GM18870 (cell line): ENCODE results near the gene DUSP16.
"Not testable (repeated sequence)": the region's sequence is repeated elsewhere in the genome, so short reads cannot be mapped to it uniquely, and the experiment has no call there.

Source experiments
- ATAC-seq: cut with Tn5 transposase; IDR thresholded peaks from one replicate; pipeline ENCODE4 v1.9.1; 2021; ENCODE audit warnings: moderate library complexity; ENCODE audit not compliant: unreplicated experiment

The DUSP16 gene

DNA sequence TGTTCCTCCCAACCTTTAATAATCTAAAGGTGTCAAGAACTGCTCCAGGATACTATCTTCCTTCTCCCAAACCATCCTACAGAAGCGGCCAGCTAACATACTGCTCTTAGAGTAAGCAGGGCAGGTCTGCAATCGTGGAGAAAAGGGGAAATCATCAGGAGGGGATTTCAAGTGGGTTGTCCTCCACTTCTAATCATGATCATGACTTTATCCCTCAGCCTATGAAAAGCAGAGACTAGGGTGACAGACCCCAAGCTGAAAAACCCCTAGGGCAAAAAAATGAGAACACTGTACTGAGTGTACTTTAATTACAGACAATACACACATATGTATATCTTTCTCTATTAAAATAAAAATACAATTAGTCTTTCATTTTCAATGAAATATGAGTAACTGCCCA, 13.9 kb downstream of the DUSP16 start:
- no peak for ATAC-seq

DNA sequence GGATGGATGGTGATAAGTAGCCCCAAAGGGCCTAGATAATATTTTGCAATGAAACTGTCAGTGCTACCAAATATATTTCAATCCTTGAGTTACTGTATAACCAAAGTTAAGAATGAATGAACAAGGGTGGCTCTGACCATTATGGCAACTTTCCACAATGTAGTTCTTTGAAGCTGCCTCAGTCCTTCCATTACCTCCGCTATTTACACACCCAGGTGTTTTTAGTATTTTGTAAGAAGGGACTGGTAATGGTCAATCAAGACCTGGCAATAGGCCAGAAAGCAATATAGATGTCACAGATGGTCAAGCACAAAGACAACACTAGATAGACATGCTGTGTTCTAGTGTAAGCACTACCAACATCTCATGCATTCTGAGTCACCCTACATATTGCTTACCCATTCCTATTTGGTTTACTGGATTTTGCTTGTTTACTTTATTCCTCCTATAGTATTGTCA, 16.3 kb downstream of the DUSP16 start:
- no peak for ATAC-seq

DNA sequence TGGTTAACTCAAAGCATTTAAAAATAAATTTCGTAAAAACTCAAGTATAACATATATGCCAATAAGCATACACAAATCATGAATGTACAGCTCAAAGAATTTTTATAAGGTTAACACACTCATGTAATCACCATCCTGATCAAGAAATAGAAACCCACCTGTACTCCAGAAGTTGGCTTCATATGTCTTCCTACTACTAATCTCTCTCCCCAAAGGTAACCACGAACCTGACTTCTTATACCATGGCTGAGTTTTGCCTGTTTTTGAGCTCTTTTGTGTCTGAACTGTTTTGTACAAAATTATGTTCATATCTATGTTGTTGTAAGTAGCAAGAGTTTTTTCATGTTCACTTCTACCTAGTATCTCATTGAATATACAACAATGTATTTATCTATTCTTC, 18.7 kb downstream of the DUSP16 start:
- ATAC-seq: no peak

DNA sequence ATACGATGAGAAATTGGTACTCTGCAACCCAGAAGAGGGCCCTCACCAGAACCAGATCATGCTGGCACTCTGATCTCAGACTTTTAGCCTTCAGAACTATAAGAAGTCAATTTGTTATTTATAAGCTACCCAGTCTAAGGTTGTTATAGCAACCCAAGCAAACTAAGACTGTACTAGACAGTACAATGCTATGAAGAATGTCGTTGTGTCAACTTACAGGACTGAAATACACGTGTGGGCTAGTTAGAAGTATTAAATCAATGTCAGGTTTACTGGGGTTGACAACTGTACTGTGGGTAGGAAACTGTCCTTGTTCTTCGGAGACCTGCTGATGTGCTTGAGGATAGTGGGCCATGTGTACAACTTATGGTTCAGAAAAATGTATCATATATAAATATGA, 19.7 kb downstream of the DUSP16 start:
- no peak for ATAC-seq

DNA sequence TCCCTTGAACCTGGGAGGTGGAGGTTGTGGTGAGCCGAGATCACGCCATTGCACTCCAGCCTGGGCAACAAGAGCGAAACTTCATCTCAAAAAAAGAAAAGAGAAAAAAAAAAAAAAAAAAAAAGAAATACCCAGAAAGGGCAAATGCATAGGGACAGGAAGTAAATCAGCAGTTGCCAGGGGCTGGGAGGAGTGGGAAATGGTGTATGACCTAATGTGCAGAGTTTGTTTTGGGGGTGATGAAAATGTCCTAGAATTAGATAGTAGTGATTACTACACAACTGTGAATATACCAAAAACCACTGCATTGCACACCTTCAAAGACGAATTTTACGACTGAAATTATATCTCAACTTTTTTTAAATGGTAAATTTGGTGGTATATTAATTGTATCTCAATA, 20.4 kb downstream of the DUSP16 start:
- no peak for ATAC-seq

DNA sequence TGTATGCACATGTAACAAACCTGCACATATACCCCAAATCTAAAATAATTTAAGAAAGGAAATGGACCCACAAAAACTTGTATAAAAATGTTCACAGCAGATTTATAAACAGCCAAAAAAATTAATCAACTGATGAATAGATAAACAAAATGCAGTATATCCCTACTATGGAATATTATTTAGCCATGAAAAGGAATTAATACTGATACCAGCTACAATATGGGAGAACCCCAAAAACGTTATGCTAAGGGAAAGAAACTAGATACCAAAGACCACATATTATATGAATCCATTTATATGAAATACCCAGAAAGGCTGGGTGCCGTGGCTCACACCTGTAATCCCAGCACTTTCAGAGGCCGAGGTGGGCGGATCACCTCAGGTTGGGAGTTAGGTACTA, 20.9 kb downstream of the DUSP16 start:
- no peak for ATAC-seq

DNA sequence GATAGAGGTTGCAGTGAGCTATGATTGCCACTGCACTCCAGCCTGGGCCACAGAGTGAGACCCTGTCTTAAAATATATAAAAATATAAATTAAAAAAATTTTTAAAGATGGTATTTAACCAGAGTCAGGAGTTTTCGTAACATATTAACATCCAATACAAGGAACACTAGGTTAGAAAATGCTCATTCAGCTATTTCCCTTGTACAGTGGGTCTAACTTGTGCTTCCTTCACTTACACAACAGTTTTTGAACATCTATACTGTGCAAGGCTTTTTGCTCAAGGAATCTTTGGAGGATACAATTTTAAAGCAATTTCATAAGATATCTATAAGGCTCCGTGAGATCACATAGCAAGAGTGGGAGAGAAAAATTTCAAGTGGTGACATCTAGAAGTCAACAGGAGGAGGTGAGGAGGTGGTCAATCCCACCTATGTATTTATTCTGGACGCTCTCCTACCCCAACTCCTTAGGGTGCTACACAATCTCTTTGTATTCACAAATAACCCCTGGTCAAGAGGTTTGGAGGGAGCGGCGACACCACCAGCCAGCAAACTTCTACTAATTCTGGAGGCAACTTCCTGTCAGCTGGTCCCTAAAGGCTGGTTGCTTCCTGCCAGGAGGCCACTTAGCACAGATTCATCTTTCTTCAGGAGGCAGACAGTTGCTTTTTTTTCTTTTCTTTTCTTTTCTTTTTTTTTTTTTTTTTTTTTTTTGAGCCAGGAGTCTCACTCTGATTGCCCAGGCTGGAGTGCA, 22.2 kb downstream of the DUSP16 start:
- no peak for ATAC-seq

DNA sequence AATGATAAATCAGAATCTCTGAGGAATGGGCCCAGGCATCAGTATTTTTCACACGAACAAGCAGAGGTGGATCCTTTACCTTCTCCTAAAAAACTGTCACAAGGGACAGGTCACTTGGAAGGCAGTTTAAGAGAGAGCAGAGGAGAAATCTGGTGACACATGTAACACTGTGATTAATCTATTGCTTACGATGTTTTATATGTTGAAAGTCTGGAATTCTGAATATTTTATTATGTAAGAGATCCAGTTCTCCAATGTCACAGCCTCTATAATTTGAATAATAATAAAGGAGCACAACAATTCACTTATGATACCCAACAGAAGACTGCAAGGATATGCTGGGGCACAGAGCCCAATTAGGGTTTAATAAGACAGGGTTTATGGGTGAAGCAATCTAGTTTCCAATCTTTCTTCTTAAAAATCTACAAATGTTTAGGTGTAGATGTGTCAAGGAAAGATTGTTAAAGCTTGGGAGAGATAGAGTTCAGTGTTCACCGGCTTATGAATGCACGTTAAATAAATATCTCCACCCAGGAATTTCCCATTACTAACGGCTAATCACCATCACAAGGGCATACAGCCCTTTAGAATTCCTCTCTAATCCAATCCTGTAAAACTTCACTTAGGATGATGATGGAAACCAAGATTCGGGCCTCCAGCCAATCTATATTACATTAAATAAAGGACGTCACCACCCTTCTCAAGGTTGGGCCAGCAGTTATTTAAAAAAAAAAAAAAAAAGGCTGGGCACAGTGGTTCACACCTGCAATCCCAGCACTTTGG, 23.4 kb downstream of the DUSP16 start:
- ATAC-seq: no peak

DNA sequence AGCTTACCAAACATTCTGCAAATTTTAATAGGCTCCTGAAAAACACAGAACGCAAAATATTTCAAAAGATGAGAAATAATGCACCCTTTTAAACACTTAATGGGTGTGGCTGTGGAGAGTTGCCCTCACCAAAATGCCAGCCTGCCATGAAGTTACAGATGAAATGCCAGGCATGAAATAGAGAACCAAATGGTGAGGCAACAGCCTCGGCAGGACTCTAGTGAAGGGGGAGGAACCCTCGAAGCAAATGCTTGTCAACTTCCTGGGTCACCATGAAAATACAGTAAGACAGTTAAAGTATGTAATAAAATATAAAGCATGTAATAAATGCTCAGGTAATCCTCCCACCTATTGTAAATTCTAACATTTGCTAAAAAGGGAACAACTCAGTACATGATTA, 24.1 kb downstream of the DUSP16 start:
- ATAC-seq: no peak

DNA sequence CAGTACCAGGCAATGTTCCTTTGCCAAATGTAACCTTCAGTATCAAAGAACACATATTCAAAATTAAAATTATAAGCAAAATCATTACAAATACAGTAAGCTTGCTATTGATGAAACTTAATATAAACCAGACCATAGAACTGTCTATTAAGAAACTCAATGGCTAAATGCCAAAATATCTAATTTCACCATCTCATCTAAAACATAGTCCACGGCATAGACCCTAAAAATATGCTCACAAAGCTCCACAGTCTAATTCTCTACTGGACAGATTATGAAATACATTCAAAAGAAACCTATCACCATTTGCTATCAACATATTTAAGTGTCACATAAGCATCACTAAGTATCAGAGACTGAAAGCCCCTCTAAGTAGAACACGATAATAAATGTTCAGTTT, 25.2 kb downstream of the DUSP16 start:
- no peak for ATAC-seq

DNA sequence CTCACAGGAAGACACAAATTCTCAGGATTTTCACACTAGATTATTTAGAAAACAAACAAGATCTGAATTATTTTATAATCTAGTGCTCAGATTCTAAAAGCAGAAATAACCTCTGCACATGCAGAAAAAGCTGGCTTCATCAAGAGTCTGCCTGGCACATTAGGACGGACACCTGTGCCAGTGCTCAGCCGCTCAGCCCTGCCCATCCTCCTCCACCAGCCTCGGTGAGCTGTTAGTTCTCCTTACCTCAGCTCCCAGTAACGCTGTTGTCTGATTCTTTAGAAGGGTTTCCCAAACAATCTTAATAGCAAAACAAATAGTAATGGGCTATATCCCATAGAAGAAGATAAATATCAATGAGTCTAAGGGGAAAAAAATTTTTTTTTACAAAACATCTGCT, 27.7 kb downstream of the DUSP16 start:
- no peak for ATAC-seq

DNA sequence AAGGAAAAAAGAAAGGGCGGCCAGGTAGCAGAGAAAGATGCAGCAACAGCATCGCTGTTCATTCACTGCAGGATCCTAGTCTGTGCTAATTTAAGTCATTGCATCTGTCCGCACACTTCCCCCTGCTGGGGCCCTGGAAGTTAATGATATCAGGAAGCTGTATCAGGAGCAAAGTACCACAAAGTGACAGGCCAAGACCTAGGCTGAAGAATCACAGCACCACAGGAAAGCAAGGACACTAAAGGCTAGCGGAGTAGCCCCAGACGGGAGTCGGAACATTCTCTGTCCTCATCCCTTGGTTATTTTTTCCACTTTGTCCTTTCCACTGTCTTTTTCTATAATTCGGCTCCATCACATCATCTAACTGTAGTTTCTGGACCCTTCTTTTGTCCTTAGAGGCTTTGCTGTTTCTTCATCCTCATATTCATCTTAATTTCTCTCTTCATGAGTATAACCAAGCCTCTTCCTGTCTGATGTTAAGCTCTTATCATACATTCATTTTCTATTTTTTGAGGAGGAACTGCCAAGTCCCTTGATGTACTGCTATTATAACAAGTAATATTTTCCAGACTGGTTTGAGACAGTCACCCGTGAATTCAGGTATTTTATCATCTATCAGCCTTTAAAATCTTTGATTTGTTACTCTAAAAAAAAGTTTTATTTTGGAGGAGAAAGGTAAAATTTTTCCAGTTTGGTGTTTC, 28.3 kb downstream of the DUSP16 start:
- ATAC-seq: no peak

DNA sequence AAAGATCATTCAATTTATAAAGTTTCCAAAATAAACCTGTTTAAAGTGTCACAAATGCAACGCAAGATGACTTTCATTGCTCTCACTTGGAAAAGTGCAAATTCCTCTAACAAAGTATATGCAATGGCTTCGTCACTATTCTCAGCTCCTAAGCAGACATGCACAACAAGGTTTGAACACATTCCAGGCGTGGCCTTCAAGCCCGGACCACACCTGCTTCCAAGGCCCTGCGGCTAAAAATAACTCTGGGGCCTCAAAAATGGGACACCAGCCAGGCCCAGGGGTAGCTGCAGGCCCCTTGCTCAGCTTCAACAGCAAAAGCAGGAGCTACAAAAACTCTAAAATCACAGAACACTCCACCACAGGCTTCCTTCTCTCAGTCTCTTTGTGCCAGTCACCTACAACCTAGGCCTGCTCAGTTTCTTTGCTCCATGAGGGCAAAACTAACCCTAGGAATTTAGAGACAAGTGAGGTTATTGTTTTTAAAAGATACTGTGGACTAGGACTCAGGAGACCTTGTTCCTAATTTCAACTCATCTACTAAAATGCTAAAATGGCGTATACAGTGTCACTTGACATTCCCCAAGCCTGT, 29.3 kb downstream of the DUSP16 start:
- no peak for ATAC-seq

DNA sequence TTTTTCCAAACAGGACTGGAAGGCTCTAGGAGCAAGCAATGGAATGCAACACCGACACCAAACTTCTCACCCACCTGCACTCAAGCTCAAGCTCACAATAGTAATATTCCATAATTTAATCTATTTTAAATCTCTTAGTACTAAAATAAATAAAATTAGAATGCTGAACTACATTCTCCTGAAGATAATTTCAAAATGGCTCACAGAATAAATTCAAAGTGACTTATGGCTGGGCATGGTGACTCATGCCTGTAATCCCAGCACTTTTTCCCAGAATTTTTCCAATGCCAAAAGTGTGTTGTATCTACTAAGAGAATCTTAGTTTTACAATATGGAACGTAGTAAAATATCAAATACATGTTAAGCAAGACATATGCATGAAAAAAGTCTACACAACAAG, 31.5 kb downstream of the DUSP16 start:
- ATAC-seq: no peak

DNA sequence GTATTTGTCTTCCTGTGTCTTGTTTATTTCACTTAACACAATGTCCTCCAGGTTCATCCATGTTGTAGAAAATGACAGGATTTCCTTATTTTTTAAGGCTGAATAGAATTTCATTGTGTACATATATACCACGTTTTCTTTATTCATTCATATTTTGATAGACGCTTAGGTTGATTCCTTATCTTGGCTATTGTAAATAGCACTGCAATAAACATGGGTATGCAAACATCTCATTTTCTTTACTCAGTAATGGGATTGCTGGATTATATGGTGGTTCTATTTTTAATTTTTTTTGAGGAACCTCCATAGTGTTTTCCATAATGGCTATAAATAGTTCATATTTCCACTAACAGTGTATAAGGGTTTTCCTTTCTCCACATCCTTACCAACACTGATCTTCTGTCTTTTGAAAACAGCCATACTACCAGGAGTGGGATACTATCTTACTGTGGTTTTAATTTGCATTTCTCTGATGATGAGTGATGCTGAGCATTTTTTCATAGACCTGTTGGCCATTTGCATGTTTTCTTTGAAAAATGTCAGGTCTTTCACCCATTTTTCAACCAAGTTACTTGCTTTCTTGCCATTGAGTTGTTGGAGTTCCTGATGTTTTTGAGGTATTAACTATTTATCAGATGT, 32.8 kb downstream of the DUSP16 start:
- no peak for ATAC-seq

DNA sequence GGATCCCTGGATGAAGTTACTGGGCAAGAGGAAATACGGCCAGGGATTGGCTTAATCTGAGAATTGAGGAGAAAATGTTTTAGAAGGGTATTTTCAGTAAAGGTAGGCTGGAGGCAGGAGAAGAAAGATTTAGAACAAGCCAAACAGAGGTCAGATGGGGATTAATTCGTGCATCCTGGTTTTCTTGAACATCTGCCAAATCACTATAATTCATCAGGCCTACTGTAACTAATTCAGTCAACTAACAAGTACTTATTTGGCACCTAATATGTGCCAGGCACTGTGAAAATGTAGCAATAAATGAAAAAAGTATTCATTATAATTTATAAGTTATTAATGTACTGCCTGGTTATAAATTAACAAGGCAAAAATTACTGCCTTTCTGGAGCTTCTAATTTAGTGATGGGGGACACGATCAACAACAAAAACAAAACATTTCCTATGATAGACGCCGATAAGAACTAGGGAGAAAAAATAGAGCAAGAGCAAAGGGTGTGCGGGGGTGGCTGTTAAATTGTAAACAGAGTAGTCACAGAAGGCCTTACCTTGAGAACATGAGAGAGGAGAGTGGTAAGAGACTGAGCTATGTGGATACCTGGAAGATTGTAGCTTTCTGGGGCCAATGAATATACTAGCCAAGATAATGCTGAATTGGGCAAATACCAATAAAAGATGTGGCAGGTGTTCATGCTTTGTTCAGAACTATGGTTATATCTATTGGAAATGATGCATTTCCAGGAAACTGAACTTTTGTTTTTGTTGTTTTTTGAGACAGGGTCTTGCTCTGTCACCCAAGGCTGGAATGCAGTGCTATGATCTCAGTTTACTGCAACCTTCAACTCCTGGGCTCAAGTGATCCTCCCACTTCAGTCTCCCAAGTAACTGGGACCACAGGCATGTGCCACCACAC, 34.0 kb downstream of the DUSP16 start:
- ATAC-seq: no peak

DNA sequence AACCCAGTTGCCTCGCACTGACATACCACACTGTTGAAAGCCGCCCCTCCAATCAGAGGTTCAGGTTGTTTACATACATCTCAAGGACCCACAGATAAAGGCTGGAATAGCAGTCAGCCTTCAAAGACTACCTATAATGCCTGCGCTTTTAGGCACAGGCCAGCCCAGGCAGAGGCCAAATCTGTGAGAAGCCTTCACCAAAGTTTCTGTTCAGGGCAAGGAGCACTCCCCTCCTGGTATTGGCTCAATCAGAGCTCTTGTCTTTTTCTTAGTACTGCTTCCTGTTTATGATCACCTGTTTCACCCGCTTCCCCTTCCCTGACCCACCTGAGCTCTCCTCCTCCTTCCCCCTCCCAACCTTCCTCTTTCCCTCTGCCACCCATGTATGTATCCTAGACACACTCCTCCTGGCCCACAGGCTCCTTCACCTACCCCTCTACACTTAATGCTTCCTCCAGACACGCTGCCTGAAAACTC, 34.8 kb downstream of the DUSP16 start:
- ATAC-seq: no peak

DNA sequence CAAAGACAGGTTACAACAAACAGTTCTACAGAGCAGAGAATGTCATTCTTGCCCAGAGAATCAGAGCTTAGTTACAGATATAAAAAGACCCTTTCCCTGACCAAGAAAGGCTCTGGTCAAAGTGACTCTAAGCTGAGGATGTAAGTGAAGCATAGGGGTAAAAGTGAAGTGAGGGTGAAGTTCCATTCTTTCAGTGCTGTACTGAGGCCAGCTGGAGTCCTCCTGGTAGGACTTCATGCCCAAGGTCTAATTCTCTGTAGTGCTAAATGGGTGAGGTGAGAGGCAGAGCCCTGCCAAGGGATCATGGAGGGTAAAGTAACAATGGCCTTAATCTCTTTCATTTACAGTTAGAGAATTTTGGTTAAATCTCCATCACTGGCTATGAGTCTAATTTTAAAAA, 38.5 kb downstream of the DUSP16 start:
- no peak for ATAC-seq

DNA sequence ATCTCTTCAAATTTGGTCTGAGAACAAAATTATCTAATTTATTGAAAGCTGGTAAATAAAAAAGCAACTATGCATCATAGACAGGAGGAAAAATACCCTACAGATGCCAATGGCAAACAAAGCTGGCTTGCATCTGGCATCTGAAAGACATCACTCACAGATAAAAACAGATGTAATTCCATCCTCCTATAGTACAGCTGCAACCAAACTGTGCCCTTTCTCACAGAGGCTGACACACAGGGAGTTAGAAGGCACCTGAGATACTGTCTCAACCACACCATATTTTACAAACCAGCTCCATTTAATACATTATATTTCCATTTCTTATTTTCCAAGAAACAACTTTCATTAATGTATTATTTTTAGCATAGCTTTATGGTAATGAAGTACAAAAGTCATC, 39.4 kb downstream of the DUSP16 start:
- no peak for ATAC-seq

DNA sequence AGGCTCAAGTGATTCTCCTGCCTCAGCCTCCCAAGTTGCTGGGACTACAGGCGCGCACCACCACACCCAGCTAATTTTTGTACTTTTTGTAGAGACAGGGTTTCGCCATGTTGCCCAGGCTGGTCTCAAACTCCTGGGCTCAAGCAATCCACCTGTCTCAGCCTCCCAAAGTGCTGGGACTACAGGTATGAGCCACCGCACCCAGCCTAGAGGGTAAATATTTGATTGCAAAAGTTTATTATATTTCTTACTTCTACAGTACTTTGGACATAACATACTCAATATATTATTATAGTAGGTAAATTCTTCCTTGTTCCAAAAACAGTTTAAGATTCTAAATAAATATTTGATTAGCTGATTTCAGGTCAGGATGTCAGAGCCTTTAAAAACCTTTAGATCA, 40.0 kb downstream of the DUSP16 start:
- ATAC-seq: not testable (repeated sequence)
